ENCODE measurements around the gene DOC2B.
"Not testable (repeated sequence)": the region's sequence is repeated elsewhere in the genome, so short reads cannot be mapped to it uniquely, and the experiment has no call there.

The DOC2B gene

GRCh38 chr17:173166-173911 lies 8.1 kb downstream of the DOC2B start:
- TF ChIP-seq CTCF (IDR thresholded peaks at IDR 0.05; ENCODE audit: extremely low read depth, missing control alignments), result no peak
- DNase-seq (ENCODE audit: low spot score), result no peak

GRCh38 chr17:172401-172800 lies 9.0 kb downstream of the DOC2B start:
- no peak for DNase-seq (ENCODE audit: low spot score)
- TF ChIP-seq CTCF (IDR thresholded peaks at IDR 0.05; ENCODE audit: extremely low read depth, missing control alignments), result no peak

- no peak for DNase-seq (ENCODE audit: low spot score)
- no peak for TF ChIP-seq CTCF (IDR thresholded peaks at IDR 0.05; ENCODE audit: extremely low read depth, missing control alignments)
These were observed 9.6 kb downstream of the DOC2B start for GRCh38 chr17:171871-172270.

GRCh38 chr17:170130-170670 lies 11.2 kb downstream of the DOC2B start:
- no peak for TF ChIP-seq CTCF (IDR thresholded peaks at IDR 0.05; ENCODE audit: extremely low read depth, missing control alignments)
- no peak for DNase-seq (ENCODE audit: low spot score)

- DNase-seq (ENCODE audit: low spot score), result not testable (repeated sequence)
These were observed 12.8 kb downstream of the DOC2B start for GRCh38 chr17:168614-169013.

GRCh38 chr17:165939-166338 lies 15.5 kb downstream of the DOC2B start:
- DNase-seq (ENCODE audit: low spot score), result no peak
- TF ChIP-seq CTCF (IDR thresholded peaks at IDR 0.05; ENCODE audit: extremely low read depth, missing control alignments), result no peak

- DNase-seq (ENCODE audit: low spot score), result peak; percentile 73
- peak; percentile 15 for TF ChIP-seq CTCF (IDR thresholded peaks at IDR 0.05; ENCODE audit: extremely low read depth, missing control alignments)
These were observed 16.9 kb downstream of the DOC2B start for GRCh38 chr17:164303-165235.

Data from GM20000 (cell line).